ENCODE data around the gene LRP8. TPM values are rescaled to one million over a fixed set of nuclear protein-coding genes. Genes with fewer than 3 reads are reported as not detected.

The LRP8 gene
- total and polyA plus RNA-seq, 2 donors (not counting 1 experiment from before 2014, with no cell fraction given) = 7.8 to 9.4 TPM

- Mint-ChIP-seq H3K9me3 (ENCODE audit: insufficient read depth) (no peaks in the 10 kb centered on the region), H3K27me3 (no peaks in the 10 kb centered on the region), H3K27ac (no peak overlapping the region), H3K4me3 (no peak overlapping the region), H3K4me1 (peaks cover 11% of the 10 kb centered on the region)
- peaks cover 0 to 4% of the 10 kb centered on the region in 2 experiments for H3K36me3 ChIP-seq (replicated peaks in 1 of 2; ENCODE audit: control extremely low read depth in 1 of 2, control insufficient read depth in 1 of 2, extremely low read depth in 1 of 2, insufficient read depth in 2 of 2, low read length in 1 of 2)
- no peak overlapping the region for H3K27ac ChIP-seq (ENCODE audit: low read length in 2 of 2)
- H2AFZ ChIP-seq (ENCODE audit: insufficient read depth, low read depth, low read length, poor library complexity, severe bottlenecking) = no peak overlapping the region
- POLR2A ChIA-PET = no interaction called here
- WGBS (ENCODE audit: insufficient coverage) = no CpG with 5 or more reads among the region's 1 CpG
- intact Hi-C loops (cut with micrococcal nuclease) = no loop called here
- H3K9me3 ChIP-seq (ENCODE audit: control extremely low read depth in 1 of 3, control insufficient read depth in 2 of 3, insufficient read depth in 1 of 3, low read length in 2 of 3) = no peaks in the 10 kb centered on the region
- H3K4me1 ChIP-seq (ENCODE audit: control insufficient read depth in 2 of 2, insufficient read depth in 2 of 2, low read length in 2 of 2) = peaks cover 5 to 15% of the 10 kb centered on the region in 2 donors
- no peaks in the 10 kb centered on the region for H3K79me2 ChIP-seq (ENCODE audit: control insufficient read depth, insufficient read depth, low read length)
- TF ChIP-seq EZH2 (IDR thresholded peaks at IDR 0.05; ENCODE audit: borderline replicate concordance, insufficient read depth, low read depth, low read length, poor library complexity, severe bottlenecking) (no peak), CTCF (IDR thresholded peaks at IDR 0.05) (no peak)
- ATAC-seq (ENCODE audit: low read depth) = no peak
- no peaks in the 10 kb centered on the region for H3K27me3 ChIP-seq (replicated peaks in 1 of 4; ENCODE audit: control extremely low read depth in 1 of 4, control insufficient read depth in 3 of 4, insufficient read depth in 4 of 4, low read length in 3 of 4)
- H3K9ac ChIP-seq (ENCODE audit: low read length) = no peak overlapping the region
- no peak for DNase-seq
- H3K4me2 ChIP-seq (replicated peaks; ENCODE audit: low read depth, low read length, poor library complexity, severe bottlenecking) = no peak overlapping the region
- H3K4me3 ChIP-seq (ENCODE audit: control extremely low read depth in 1 of 5, extremely low read depth in 1 of 5, insufficient read depth in 1 of 5, low read depth in 2 of 5, low read length in 4 of 5) = no peak overlapping the region
- H4K20me1 ChIP-seq (ENCODE audit: control insufficient read depth, insufficient read depth, low read length, poor library complexity, severe bottlenecking) = no peaks in the 10 kb centered on the region
- CTCF ChIA-PET = interaction anchor here (0.7 to 1.0 kb wide), 4 partner anchors 8 to 215 kb away, joined by 3 to 6 read pairs (median 4); no protein-coding TSS in a partner anchor
Observed at GRCh38 chr1:53258216-53258615, 69.7 kb downstream of the LRP8 start.

GRCh38 chr1:53257454-53258081, 70.3 kb downstream of the LRP8 start:
- intact Hi-C loops (cut with micrococcal nuclease) = no loop called here

More at GRCh38 chr1:53257454-53258081, 70.3 kb downstream of the LRP8 start:
- Mint-ChIP-seq H3K27me3 (no peaks in the 10 kb centered on the region), H3K4me1 (peaks cover 11% of the 10 kb centered on the region), H3K27ac (no peak overlapping the region), H3K4me3 (no peak overlapping the region), H3K9me3 (ENCODE audit: insufficient read depth) (no peaks in the 10 kb centered on the region)
- no peak overlapping the region for H3K27ac ChIP-seq (ENCODE audit: low read length in 2 of 2)
- no peaks in the 10 kb centered on the region for H3K9me3 ChIP-seq (ENCODE audit: control extremely low read depth in 1 of 3, control insufficient read depth in 2 of 3, insufficient read depth in 1 of 3, low read length in 2 of 3)
- TF ChIP-seq CTCF (IDR thresholded peaks at IDR 0.05) (no peak), EZH2 (IDR thresholded peaks at IDR 0.05; ENCODE audit: borderline replicate concordance, insufficient read depth, low read depth, low read length, poor library complexity, severe bottlenecking) (no peak)
- no peaks in the 10 kb centered on the region for H3K27me3 ChIP-seq (replicated peaks in 1 of 4; ENCODE audit: control extremely low read depth in 1 of 4, control insufficient read depth in 3 of 4, insufficient read depth in 4 of 4, low read length in 3 of 4)
- no peak for DNase-seq
- no peak overlapping the region for H3K9ac ChIP-seq (ENCODE audit: low read length)
- no peak for ATAC-seq (ENCODE audit: low read depth)
- POLR2A ChIA-PET = no interaction called here
- WGBS (ENCODE audit: insufficient coverage) = 100% methylated on average over 2 of the region's 5 CpGs
- peaks cover 5 to 15% of the 10 kb centered on the region in 2 donors for H3K4me1 ChIP-seq (ENCODE audit: control insufficient read depth in 2 of 2, insufficient read depth in 2 of 2, low read length in 2 of 2)
- H3K4me2 ChIP-seq (replicated peaks; ENCODE audit: low read depth, low read length, poor library complexity, severe bottlenecking) = no peak overlapping the region
- H2AFZ ChIP-seq (ENCODE audit: insufficient read depth, low read depth, low read length, poor library complexity, severe bottlenecking) = no peak overlapping the region
- H4K20me1 ChIP-seq (ENCODE audit: control insufficient read depth, insufficient read depth, low read length, poor library complexity, severe bottlenecking) = no peaks in the 10 kb centered on the region
- CTCF ChIA-PET = interaction anchor here (0.9 kb wide), 1 partner anchor 9 kb away, joined by 4 read pairs; no protein-coding TSS in a partner anchor
- peaks cover 0 to 3% of the 10 kb centered on the region in 2 experiments for H3K36me3 ChIP-seq (replicated peaks in 1 of 2; ENCODE audit: control extremely low read depth in 1 of 2, control insufficient read depth in 1 of 2, extremely low read depth in 1 of 2, insufficient read depth in 2 of 2, low read length in 1 of 2)
- H3K79me2 ChIP-seq (ENCODE audit: control insufficient read depth, insufficient read depth, low read length) = no peaks in the 10 kb centered on the region
- H3K4me3 ChIP-seq (ENCODE audit: control extremely low read depth in 1 of 5, extremely low read depth in 1 of 5, insufficient read depth in 1 of 5, low read depth in 2 of 5, low read length in 4 of 5) = no peak overlapping the region

Data from B cell (primary cell).